Urinary bladder (tissue), 4 donors: ENCODE results near the gene DACT3. TPM values are rescaled to one million over a fixed set of nuclear protein-coding genes. Genes with fewer than 3 reads are reported as not detected.

Experiments
- DNase-seq: peaks from one replicate; pipeline ENCODE4 v3.0.0-alpha.2; 2015; ENCODE audit errors: extremely low spot score
- H3K27ac ChIP-seq: one replicate; pipeline ENCODE4 v1.5.1; 2013; ENCODE audit warnings: low read depth, mild to moderate bottlenecking, moderate library complexity
- H3K36me3 ChIP-seq: one replicate; pipeline ENCODE4 v1.6.1; 2013; ENCODE audit warnings: mild to moderate bottlenecking, moderate library complexity; ENCODE audit not compliant: insufficient read depth
- H3K4me1 ChIP-seq: one replicate; pipeline ENCODE4 v1.6.1; 2013; ENCODE audit warnings: mild to moderate bottlenecking, moderate library complexity; ENCODE audit not compliant: insufficient read depth
- H3K4me3 ChIP-seq: one replicate; pipeline ENCODE4 v1.5.1; 2013; ENCODE audit warnings: low read depth, low read length
- WGBS: extraction: QIAGEN DNeasy Blood & Tissue Kit; methylation state at CpG from one replicate; pipeline ENCODE4 v1.1.7; 2013; 5-methylcytosine and 5-hydroxymethylcytosine counted together
- polyA plus RNA-seq: library from polyadenylated mRNA; stranded (reverse); fragments of 200-250 nt; gene quantifications from one replicate; pipeline ENCODE4 v1.2.3, GENCODE V29; 2013
- total RNA-seq: library from RNA; depleted of rRNA; stranded (reverse); fragments of >200 nt; gene quantifications from one replicate; pipeline ENCODE4 v1.2.3, GENCODE V29; 2014
- donor health status: healthy with polysubstance abuse.
- donor health status: healthy.

Gene DACT3
- total and polyA plus RNA-seq, 2 donors = 20.0 to 78.9 TPM

DNA sequence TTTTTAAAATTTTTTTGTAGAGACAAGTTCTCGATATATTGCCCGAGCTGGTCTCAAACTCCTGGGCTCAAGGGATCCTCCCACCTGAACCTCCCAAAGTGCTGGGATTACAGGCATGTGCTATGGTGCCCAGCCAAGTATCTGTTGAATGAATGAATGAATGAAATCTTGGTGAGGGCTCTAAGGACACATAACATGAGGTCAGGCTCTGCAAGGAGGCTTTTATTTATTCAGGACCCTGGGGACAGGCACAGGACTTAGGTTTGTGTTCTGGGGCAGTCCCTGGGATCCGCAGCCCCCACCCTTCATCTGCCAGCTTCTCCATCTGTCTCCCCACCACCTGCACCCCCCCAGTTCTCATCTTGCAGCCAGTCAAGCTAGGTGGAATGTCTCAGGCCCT is 40.7 kb downstream of the DACT3 start:
- no peak for DNase-seq
- WGBS = 91% methylated on average over 3 of the region's 3 CpGs
- no peaks in the 10 kb centered on the region for H3K36me3 ChIP-seq
- no peaks in the 10 kb centered on the region for H3K4me1 ChIP-seq
- H3K4me3 ChIP-seq = no peak overlapping the region
- H3K27ac ChIP-seq = no peak overlapping the region

DNA sequence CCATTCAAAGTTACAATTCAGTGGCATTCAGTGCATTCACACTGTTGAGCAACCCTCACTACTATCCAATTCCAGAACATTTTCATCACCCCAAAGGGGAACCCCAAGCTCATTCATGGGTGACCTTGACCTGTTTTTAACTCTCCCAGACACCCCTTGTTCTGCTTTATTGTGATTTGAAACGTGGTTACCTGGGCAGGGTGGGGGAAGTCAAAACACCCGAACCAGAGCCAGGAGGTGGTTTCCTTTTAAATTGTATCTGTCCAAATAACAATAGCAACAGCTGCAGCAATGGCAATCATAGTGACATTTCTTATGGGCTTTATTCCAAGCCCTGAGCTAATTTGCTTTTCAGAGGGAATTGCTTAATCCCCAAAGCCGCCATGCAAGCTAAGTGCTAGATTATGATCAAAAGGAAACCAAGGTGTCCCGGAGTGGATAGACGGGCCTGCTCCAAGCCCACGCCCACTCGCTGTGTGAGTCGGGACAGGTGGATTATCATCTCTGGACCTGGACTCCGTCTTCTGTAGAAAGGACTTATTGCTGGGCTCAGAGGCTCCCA is 42.2 kb downstream of the DACT3 start:
- no peaks in the 10 kb centered on the region for H3K36me3 ChIP-seq
- H3K4me1 ChIP-seq = no peaks in the 10 kb centered on the region
- no peak overlapping the region for H3K27ac ChIP-seq
- WGBS = 72% methylated on average over 9 of the region's 9 CpGs
- no peak overlapping the region for H3K4me3 ChIP-seq
- DNase-seq = no peak

DNA sequence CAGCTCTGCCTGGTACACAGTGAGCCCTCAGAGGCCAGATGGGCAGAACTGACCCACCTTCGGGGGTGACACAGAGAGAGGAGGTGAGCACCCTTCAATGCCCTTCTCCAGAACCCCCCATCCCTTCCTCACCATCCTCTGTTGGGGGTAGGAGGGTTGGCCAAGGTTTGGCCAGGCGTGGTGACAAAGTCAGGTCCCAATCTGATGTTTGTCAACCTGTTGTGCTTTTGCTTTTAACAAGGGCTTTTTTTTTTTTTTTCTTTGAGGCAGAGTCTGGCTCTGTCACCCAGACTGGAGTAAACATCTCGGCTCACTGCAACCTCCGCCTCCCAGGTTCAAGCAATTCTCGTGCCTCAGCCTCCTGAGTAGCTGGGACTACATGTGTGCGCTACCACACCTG is 43.4 kb downstream of the DACT3 start:
- Histone ChIP-seq H3K4me1 (no peaks in the 10 kb centered on the region), H3K36me3 (no peaks in the 10 kb centered on the region), H3K4me3 (no peak overlapping the region), H3K27ac (no peak overlapping the region)
- 90% methylated on average over 6 of the region's 6 CpGs for WGBS
- no peak for DNase-seq

DNA sequence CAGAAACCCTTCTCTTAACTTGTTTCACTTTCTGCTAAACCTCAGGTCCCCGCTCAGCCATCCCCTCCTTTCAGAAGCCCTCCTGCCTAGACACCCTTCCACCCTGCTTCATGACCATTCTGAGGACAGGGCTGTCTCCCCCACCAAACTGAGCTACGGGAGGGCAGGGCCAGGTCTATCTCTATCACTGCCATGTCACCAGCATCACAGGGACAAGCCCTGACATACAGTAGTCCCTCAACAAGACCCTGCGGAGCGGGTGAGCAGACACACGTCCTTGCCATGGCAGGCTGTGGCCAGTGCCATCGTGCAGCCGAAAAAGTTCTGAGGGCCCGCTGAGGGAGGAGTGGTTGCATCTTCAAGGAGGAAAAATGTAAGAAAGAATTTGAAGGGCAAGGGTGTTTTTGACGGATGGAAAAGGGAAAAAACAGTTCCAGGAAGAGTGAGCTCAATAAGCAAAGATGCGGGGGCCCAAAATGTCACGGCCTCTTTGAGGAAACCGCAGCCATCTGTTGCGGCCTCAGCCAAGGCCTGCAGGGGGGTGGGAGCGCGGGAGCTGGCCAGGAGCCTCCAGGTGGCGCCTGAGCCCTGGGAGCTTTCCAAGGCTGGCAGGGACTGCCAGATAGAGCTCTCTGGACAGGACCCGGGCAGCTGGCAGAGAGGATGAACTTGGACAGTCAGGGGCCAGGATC is 44.2 kb downstream of the DACT3 start:
- H3K4me3 ChIP-seq = no peak overlapping the region
- no peak overlapping the region for H3K27ac ChIP-seq
- DNase-seq = no peak

DNA sequence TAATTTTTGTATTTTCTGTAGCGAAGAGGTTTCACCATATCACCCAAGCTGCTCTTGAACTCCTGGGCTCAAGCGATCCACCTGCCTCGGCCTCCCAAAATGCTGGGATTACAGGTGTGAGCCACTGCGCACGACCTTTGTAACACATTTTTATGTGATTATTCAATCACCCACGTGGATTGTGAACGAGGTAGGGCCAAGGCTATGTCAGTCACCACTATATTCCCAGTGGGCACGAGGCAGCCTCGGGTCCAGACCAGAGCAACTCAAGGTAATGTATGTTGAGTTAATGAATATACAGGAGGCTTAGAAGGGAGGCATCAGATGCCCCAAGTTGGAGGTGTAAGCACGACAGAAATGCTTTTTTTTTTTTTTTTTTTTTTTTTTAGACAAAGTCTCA is 45.0 kb downstream of the DACT3 start:
- no peak overlapping the region for H3K27ac ChIP-seq
- no peaks in the 10 kb centered on the region for H3K36me3 ChIP-seq
- 88% methylated on average over 10 of the region's 10 CpGs for WGBS
- no peak for DNase-seq
- no peaks in the 10 kb centered on the region for H3K4me1 ChIP-seq
- no peak overlapping the region for H3K4me3 ChIP-seq

More for the DNA sequence above, 44.2 kb downstream of the DACT3 start:
- Histone ChIP-seq H3K36me3 (no peaks in the 10 kb centered on the region), H3K4me1 (no peaks in the 10 kb centered on the region)
- WGBS = 40% methylated on average over 17 of the region's 17 CpGs

DNA sequence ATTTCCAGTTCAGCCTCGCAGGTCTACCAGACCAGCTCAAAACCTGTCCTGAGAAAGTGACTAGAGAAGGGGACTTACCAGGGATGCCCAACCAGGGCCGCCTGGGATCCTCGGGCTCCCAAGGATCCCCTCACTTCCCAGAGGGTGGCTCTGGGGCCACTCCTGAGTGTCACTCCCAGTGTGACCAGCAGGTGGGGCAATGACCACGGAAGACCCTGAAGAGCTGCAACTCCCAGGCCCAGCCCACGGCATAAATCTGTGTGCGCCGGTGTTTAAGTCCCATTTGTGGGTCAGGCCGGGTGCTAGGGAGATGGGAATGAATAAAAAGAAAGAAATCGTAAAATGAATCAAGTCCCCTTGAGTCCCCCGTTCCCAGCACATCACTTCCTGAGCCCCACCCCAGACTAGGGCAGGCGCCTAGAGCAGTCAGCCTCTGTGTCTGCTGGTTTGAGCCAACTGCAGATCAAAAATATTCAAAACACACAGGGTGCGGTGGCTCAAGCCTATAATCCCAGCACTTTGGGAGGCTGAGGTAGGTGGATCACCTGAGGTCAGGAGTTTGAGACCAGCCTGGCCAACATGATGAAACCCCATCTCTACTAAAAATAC is 46.8 kb downstream of the DACT3 start:
- DNase-seq = no peak
- 9% methylated on average over 12 of the region's 12 CpGs for WGBS
- no peaks in the 10 kb centered on the region for H3K4me1 ChIP-seq
- no peak overlapping the region for H3K4me3 ChIP-seq
- peaks cover 2% of the 10 kb centered on the region for H3K36me3 ChIP-seq
- no peak overlapping the region for H3K27ac ChIP-seq

DNA sequence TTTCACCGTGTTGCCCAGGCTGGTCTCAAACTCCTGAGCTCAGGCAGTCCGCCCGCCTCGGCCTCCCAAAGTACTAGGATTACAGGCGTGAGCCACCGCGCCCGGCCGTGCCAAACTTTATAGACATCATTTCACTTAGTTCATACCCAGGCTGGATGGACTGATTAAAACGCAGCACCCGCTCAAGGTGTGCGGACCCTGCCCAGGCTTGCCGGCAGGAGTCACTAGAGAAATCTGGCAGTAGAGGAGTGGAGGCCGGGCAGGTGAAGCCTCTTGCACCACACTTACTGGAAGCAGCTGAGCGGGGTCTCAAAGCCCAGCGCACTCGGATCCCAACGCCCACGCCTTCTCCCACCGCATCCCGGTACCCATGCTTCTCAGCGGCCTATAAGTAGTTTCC is 47.5 kb downstream of the DACT3 start:
- H3K4me1 ChIP-seq = no peaks in the 10 kb centered on the region
- no peak for DNase-seq
- H3K27ac ChIP-seq = no peak overlapping the region
- WGBS = 87% methylated on average over 22 of the region's 22 CpGs
- H3K4me3 ChIP-seq = no peak overlapping the region
- H3K36me3 ChIP-seq = peaks cover 2% of the 10 kb centered on the region

DNA sequence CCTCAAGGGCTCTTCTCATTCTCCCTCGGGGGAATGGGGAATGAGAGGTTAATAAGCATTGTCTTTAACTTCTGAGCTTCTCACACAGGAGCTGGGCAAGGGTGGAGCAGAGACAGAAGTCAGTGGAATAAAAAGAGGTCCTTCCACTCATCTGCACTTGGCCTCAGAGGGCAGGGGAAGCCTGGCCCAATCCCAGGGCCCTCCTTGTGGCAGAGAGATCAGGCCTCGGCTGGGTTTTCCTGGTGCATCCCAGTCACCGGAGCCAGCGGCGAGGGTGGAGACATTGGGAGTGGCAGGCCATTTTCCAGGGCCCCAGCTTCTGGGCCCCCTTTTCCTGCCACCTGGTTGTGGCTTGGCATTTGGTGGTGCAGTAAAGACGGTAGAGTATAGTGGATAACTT is 49.2 kb downstream of the DACT3 start:
- Histone ChIP-seq H3K27ac (no peak overlapping the region), H3K4me1 (no peaks in the 10 kb centered on the region), H3K4me3 (no peak overlapping the region), H3K36me3 (peaks cover 2% of the 10 kb centered on the region)
- DNase-seq = no peak
- WGBS = 81% methylated on average over 6 of the region's 6 CpGs

DNA sequence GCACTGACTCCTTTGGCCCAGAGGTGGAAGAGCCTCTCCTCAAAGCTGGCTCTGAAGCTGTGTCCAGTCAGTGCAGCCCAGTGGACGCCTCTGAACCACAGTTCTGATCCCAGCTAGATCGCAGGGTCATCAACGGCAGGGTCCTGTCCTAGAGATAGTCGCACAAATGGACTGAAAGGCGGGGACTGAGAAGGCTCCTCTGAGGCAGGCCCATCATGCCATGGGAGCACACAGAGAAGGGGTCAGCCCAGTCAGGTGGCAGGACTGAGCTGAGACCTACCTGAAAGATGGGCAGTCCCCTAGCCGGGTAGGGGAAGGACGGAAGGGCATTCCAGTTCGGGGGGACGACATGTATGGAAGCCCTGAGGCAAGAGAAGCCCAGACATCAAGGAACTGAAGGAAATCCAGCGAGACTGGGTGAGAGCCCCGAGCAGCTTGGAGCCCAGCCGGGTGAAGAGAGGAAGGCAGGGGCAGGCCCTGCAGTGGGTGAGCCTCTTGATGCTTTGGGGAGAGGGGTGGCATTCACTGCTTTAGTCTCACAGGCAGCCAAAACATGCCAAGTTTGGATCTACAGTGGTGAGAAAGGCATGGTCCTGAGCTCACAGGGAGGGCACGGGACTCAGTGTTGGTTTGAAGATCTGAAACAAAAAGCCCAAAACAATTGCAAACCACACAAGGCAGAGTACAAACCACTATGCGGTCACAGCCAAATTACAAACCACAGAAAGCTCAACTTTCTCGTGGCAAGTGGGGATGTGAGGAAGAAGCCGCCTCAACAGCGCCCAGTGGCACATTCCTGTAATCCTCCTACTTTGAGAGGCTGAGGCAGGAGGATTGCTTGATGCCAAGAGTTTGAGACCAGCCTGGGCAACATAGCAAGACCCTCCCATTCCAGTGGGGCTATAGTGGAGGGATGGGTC is 49.9 kb downstream of the DACT3 start:
- WGBS = 73% methylated on average over 17 of the region's 17 CpGs

DNA sequence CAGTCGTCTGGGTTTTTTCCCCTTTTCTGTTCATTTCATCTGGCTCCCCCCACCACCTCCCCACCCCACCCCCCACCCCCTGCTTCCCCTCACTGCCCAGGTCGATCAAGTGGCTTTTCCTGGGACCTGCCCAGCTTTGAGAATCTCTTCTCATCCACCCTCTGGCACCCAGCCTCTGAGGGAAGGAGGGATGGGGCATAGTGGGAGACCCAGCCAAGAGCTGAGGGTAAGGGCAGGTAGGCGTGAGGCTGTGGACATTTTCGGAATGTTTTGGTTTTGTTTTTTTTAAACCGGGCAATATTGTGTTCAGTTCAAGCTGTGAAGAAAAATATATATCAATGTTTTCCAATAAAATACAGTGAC is 50.6 kb downstream of the DACT3 start:
- H3K4me1 ChIP-seq = no peaks in the 10 kb centered on the region
- WGBS = 57% methylated on average over 5 of the region's 5 CpGs
- H3K36me3 ChIP-seq = peaks cover 2% of the 10 kb centered on the region
- DNase-seq = no peak
- no peak overlapping the region for H3K4me3 ChIP-seq
- H3K27ac ChIP-seq = no peak overlapping the region

More for the DNA sequence above, 49.9 kb downstream of the DACT3 start:
- Histone ChIP-seq H3K4me1 (no peaks in the 10 kb centered on the region), H3K36me3 (peaks cover 2% of the 10 kb centered on the region), H3K27ac (no peak overlapping the region), H3K4me3 (no peak overlapping the region)
- DNase-seq = no peak

DNA sequence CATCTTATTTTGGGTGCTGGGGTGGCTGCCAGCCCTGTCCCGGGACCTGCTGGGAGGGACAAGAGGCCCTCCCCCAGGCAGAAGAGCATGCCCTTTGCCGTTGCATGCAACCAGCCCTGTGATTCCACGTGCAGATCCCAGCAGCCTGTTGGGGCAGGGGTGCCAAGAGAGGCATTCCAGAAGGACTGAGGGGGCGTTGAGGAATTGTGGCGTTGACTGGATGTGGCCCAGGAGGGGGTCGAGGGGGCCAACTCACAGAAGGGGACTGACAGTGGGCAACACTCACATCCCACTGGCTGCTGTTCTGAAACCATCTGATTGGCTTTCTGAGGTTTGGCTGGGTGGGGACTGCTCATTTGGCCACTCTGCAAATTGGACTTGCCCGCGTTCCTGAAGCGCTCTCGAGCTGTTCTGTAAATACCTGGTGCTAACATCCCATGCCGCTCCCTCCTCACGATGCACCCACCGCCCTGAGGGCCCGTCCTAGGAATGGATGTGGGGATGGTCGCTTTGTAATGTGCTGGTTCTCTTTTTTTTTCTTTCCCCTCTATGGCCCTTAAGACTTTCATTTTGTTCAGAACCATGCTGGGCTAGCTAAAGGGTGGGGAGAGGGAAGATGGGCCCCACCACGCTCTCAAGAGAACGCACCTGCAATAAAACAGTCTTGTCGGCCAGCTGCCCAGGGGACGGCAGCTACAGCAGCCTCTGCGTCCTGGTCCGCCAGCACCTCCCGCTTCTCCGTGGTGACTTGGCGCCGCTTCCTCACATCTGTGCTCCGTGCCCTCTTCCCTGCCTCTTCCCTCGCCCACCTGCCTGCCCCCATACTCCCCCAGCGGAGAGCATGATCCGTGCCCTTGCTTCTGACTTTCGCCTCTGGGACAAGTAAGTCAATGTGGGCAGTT is 51.2 kb downstream of the DACT3 start:
- Histone ChIP-seq H3K4me1 (no peaks in the 10 kb centered on the region), H3K36me3 (peaks cover 2% of the 10 kb centered on the region), H3K4me3 (no peak overlapping the region), H3K27ac (no peak overlapping the region)
- 77% methylated on average over 30 of the region's 30 CpGs for WGBS
- DNase-seq = no peak

DNA sequence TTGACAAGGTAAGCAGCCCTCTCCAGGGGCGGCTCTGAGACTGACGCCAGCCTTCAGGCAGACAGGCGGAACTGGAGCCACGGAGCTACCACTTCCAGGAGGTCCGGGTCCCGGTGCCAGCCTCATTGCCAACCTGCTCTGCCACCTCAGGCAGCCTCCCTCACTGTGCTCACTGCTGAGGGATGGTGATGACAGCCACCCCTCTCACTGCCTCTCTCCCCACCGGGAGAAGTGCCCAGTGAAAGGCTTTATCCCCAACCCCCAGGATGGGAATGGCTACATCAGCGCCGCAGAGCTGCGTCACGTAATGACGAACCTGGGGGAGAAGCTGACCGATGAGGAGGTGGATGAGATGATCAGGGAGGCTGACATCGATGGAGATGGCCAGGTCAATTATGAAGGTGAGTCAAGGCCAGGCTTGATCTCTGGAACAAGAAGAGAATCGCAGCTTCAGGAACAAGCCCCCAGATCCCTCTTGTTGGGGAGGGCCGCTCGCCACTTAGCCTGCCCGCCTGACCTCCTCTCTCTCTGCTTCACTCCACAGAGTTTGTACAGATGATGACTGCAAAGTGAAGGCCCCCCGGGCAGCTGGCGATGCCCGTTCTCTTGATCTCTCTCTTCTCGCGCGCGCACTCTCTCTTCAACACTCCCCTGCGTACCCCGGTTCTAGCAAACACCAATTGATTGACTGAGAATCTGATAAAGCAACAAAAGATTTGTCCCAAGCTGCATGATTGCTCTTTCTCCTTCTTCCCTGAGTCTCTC is 52.2 kb downstream of the DACT3 start:
- DNase-seq = no peak
- WGBS = 93% methylated on average over 27 of the region's 27 CpGs
- no peak overlapping the region for H3K4me3 ChIP-seq
- H3K27ac ChIP-seq = no peak overlapping the region
- H3K4me1 ChIP-seq = no peaks in the 10 kb centered on the region
- peaks cover 2% of the 10 kb centered on the region for H3K36me3 ChIP-seq
